GM12878 (cell line): ENCODE measurements around the gene TSPAN10. TPM values are rescaled to one million over a fixed set of nuclear protein-coding genes. Genes with fewer than 3 reads are reported as not detected.
A peak's percentile ranks its signal among the peaks of the same experiment; 100 is the strongest.

ENCODE experiments used
- ATAC-seq: fragments of 200-7000 bp; cut with Tn5 transposase; 3 replicates; pipeline ENCODE4 v1.9.1; 2020; ENCODE audit warnings: mild to moderate bottlenecking, moderate library complexity
- BruUV-seq: library from RNA; stranded (reverse); fragments of 400-500 nt; replicated peaks from 2 replicates; lab custom pipeline; 2021; lab: Mats Ljungman, UMichigan
- CTCF ChIA-PET: fragments of 300-600 bp; sonication (Branson Sonifier 250); formaldehyde crosslinking; extraction: SDS; loops from one replicate; lab custom pipeline; 2021; ENCODE audit warnings: inconsistent platforms; lab: Yijun Ruan, JAX
- POLR2A ChIA-PET: fragments of 350-600 bp; formaldehyde crosslinking; extraction: SDS; loops from one replicate; lab custom pipeline; 2021; ENCODE audit warnings: inconsistent platforms; lab: Charles Lee
- RAD21 ChIA-PET: fragments of 300-600 bp; sonication (Branson Sonifier 250); formaldehyde crosslinking; loops from one replicate; lab custom pipeline; 2023; ENCODE audit warnings: antibody characterized with exemption; ENCODE audit not compliant: unreplicated experiment; lab: Charles Lee
- SMC1A ChIA-PET: fragments of 300-600 bp; sonication (Branson Sonifier 250); formaldehyde crosslinking; loops from one replicate; lab custom pipeline; 2023; ENCODE audit not compliant: unreplicated experiment, uncharacterized antibody; lab: Charles Lee
- DNase-seq: peaks from one replicate; pipeline ENCODE4 v3.0.0-alpha.2; 2011; ENCODE audit warnings: low read depth, low spot score
- FAIRE-seq: peaks from 3 replicates; lab custom pipeline; 2011; peaks lifted over from hg19 to GRCh38; lab: Jason Lieb, UNC
- H2AFZ ChIP-seq: 2 replicates; pipeline ENCODE4 v1.6.0; 2011; ENCODE audit warnings: low read depth, low read length, control low read depth; ENCODE audit not compliant: control insufficient read depth
- H3K27ac ChIP-seq: 2 replicates; pipeline ENCODE4 v1.5.1; 2011; ENCODE audit warnings: control low read depth; ENCODE audit not compliant: control insufficient read depth, insufficient read depth
- H3K27me3 ChIP-seq, 2 experiments: replicated peaks in 1 of 2; 2 replicates each; pipeline versions ENCODE4 v1.6.0 to v1.6.1; 2011; ENCODE audit warnings: low read length in 1 of 2; ENCODE audit not compliant: control insufficient read depth in 2 of 2, insufficient read depth in 2 of 2
- H3K36me3 ChIP-seq, 2 experiments: 2 replicates each; pipeline ENCODE4 v1.5.1; 2011; ENCODE audit warnings: low read length in 1 of 2; ENCODE audit not compliant: control insufficient read depth in 2 of 2, insufficient read depth in 2 of 2
- H3K4me1 ChIP-seq: 2 replicates; pipeline ENCODE4 v1.6.1; 2011; ENCODE audit warnings: mild to moderate bottlenecking, low read length, moderate library complexity, mixed read lengths; ENCODE audit not compliant: control insufficient read depth, insufficient read depth
- H3K4me2 ChIP-seq: 2 replicates; pipeline ENCODE4 v1.6.0; 2011; ENCODE audit warnings: control low read depth; ENCODE audit not compliant: control insufficient read depth, insufficient read depth
- H3K4me3 ChIP-seq: fragments of 200-600 bp; sonication (generic); 2 replicates; pipeline ENCODE4 v1.5.1; 2016
- H3K79me2 ChIP-seq: 2 replicates; pipeline ENCODE4 v1.6.0; 2011; ENCODE audit warnings: low read length; ENCODE audit not compliant: control insufficient read depth, insufficient read depth
- H3K9ac ChIP-seq: 2 replicates; pipeline ENCODE4 v1.8.0; 2011; ENCODE audit warnings: low read length, control low read depth, mixed read lengths; ENCODE audit not compliant: control insufficient read depth, insufficient read depth
- H3K9me3 ChIP-seq: replicated peaks from 3 replicates; pipeline ENCODE4 v1.5.1; 2011; ENCODE audit warnings: mild to moderate bottlenecking, low read length; ENCODE audit not compliant: control insufficient read depth, insufficient read depth
- H4K20me1 ChIP-seq: 2 replicates; pipeline ENCODE4 v1.6.0; 2011; ENCODE audit not compliant: control insufficient read depth, insufficient read depth
- CBFB ChIP-seq: IDR thresholded peaks from 2 replicates; pipeline ENCODE4 v1.6.1; 2016; ENCODE audit warnings: antibody characterized with exemption, low read depth
- ETV6 ChIP-seq, 2 experiments: fragments of 450-650 bp in 1 of 2; IDR thresholded peaks in 1 of 2; conservative IDR thresholded peaks in 1 of 2; 2 replicates each; pipeline ENCODE4 v1.6.1; 2014; ENCODE audit warnings: antibody characterized with exemption in 1 of 2, borderline replicate concordance in 1 of 2, low read depth in 1 of 2, mild to moderate bottlenecking in 1 of 2, moderate library complexity in 1 of 2
- FOXK2 ChIP-seq: fragments of 450-650 bp; IDR thresholded peaks from 2 replicates; pipeline ENCODE4 v1.6.1; 2017; ENCODE audit warnings: mild to moderate bottlenecking, moderate library complexity
- HDAC6 ChIP-seq: fragments of 200-600 bp; sonication (generic); IDR thresholded peaks from one replicate; pipeline ENCODE4 v1.8.0; 2017; ENCODE audit warnings: antibody characterized with exemption; ENCODE audit not compliant: unreplicated experiment
- HDGF ChIP-seq: fragments of 450-650 bp; IDR thresholded peaks from 2 replicates; pipeline ENCODE4 v1.6.1; 2016; ENCODE audit warnings: antibody characterized with exemption
- MXI1 ChIP-seq: fragments of 150-350 bp; IDR thresholded peaks from 2 replicates; pipeline ENCODE4 v1.6.1; 2011; ENCODE audit warnings: low read depth, mild to moderate bottlenecking, inconsistent platforms, low read length, improper control_type of control experiment
- MYC ChIP-seq: IDR thresholded peaks from 2 replicates; pipeline ENCODE4 v1.6.1; 2011; ENCODE audit warnings: mild to moderate bottlenecking, low read length, moderate library complexity, inconsistent platforms; ENCODE audit not compliant: insufficient read depth, insufficient replicate concordance, insufficient read length, severe bottlenecking
- NR2C1 ChIP-seq: fragments of 450-650 bp; IDR thresholded peaks from 2 replicates; pipeline ENCODE4 v1.6.1; 2017; ENCODE audit warnings: antibody characterized with exemption, mild to moderate bottlenecking, moderate library complexity
- SUPT20H ChIP-seq: IDR thresholded peaks from 2 replicates; pipeline ENCODE4 v1.6.1; 2011; ENCODE audit warnings: low read depth, mild to moderate bottlenecking, low read length, moderate library complexity, borderline replicate concordance; ENCODE audit not compliant: control insufficient read depth
- TCF12 ChIP-seq: IDR thresholded peaks from 2 replicates; pipeline ENCODE4 v1.6.1; 2011; ENCODE audit warnings: low read depth, mild to moderate bottlenecking, low read length
- WRNIP1 ChIP-seq: IDR thresholded peaks from 2 replicates; pipeline ENCODE4 v1.6.1; 2011; ENCODE audit warnings: low read depth, low read length, improper control_type of control experiment, borderline replicate concordance
- WGBS: methylation state at CpG from one replicate; pipeline ENCODE4 v1.1.6; 2016; ENCODE audit warnings: low lambda C conversion rate; ENCODE audit not compliant: insufficient replicate concordance, insufficient coverage; ENCODE audit errors: missing lambda C conversion rate; 5-methylcytosine and 5-hydroxymethylcytosine counted together
- in situ Hi-C: fragments of 300-500 bp; cut with MboI; formaldehyde crosslinking; loops from 9 replicates; pipeline ENCODE4 v1.14.3; 2018; ENCODE audit warnings: mixed read lengths
- intact Hi-C: fragments of 100-400 bp; cut with micrococcal nuclease; formaldehyde crosslinking; loops from one replicate; pipeline ENCODE4 v1.14.2; 2022; ENCODE audit not compliant: unreplicated experiment
- polyA plus RNA-seq, 11 experiments: library from polyadenylated mRNA; depleted of rRNA in 4 of 11; unstranded in 6 of 11; stranded (reverse) in 5 of 11; fragments of >200 nt; fragmentation: Nextera tagmentation in 4 of 11; fragmentation: Illumina TruSeq in 1 of 11; extraction: Ambion mirVana in 4 of 11; extraction: Trizol in 1 of 11; gene quantifications; 1 replicate in 1 of 11; 2 replicates in 10 of 11; pipeline versions ENCODE4 v1.2.1 to v1.2.3, GENCODE V29; 2011 to 2016; ENCODE audit warnings: inconsistent platforms in 2 of 11, missing spikeins in 2 of 11, low read depth in 1 of 11
- total RNA-seq, 4 experiments: library from RNA; depleted of rRNA in 3 of 4; stranded (reverse); fragments of >200 nt in 3 of 4; fragmentation: Illumina TruSeq in 1 of 4; extraction: Trizol in 1 of 4; gene quantifications; 2 replicates each; pipeline versions ENCODE4 v1.2.1 to v1.2.3, GENCODE V29; 2013 to 2021

Gene TSPAN10
- total and polyA plus RNA-seq, 10 of the 15 experiments (the other 5 are each of a cell fraction or from before 2014, with no cell fraction given) = 0.13 to 0.82 (median 0.43) TPM

- TF ChIP-seq SUPT20H (no peak), FOXK2 (no peak), TCF12 (no peak), CBFB (no peak)
Measured at GRCh38 chr17:81601525-81602120, 35.4 kb upstream of the TSPAN10 start (continued).

- H4K20me1 ChIP-seq = no peaks in the 10 kb centered on the region
- TF ChIP-seq ETV6 (conservative IDR thresholded peaks at IDR 0.05 in 1 of 2, IDR thresholded peaks at IDR 0.05 in 1 of 2; ENCODE audit: borderline replicate concordance in 1 of 2, low read depth in 1 of 2) (no peak), WRNIP1 (no peak), MYC (no peak), MXI1 (no peak), HDGF (no peak), HDAC6 (no peak), NR2C1 (no peak)
- H3K4me1 ChIP-seq = peaks cover under 1% of the 10 kb centered on the region; the same call in 1 of the 2 replicates
- 94% methylated on average over 11 of the region's 11 CpGs for WGBS
- H3K27ac ChIP-seq = no peak overlapping the region
- in situ Hi-C loops = no loop called here
- no peak overlapping the region for H2AFZ ChIP-seq
- no peak for FAIRE-seq
- CTCF ChIA-PET = interaction anchor here (0.9 kb wide), 1 partner anchor 119 kb away, joined by 3 read pairs; no protein-coding TSS in a partner anchor
- H3K9me3 ChIP-seq = no peaks in the 10 kb centered on the region
- no peak overlapping the region for H3K9ac ChIP-seq
- H3K79me2 ChIP-seq = no peaks in the 10 kb centered on the region; the same call in 1 of the 2 replicates
- H3K27me3 ChIP-seq = no peaks in the 10 kb centered on the region
- H3K36me3 ChIP-seq = peaks cover 25 to 40% of the 10 kb centered on the region in 2 experiments
- H3K4me3 ChIP-seq = no peak overlapping the region
- SMC1A ChIA-PET = no interaction called here
- TSS peak; percentile 13 for BruUV-seq
- DNase-seq = no peak
- RAD21 ChIA-PET = interaction anchor here (0.8 kb wide), 1 partner anchor 351 kb away, joined by 3 read pairs; no protein-coding TSS in a partner anchor
- no peak overlapping the region for H3K4me2 ChIP-seq
- POLR2A ChIA-PET = interaction anchor here (0.6 kb wide), 1 partner anchor 8 kb away, joined by 3 read pairs; no protein-coding TSS in a partner anchor
- ATAC-seq = no peak
- intact Hi-C loops = loop anchor here (5.0 kb wide), 2 partner anchors 87 to 352 kb away; no protein-coding TSS in a partner anchor
Measured at GRCh38 chr17:81603846-81604610, 33.0 kb upstream of the TSPAN10 start.
